ENCODE measurements around the gene KRT1.

Gene KRT1

DNA sequence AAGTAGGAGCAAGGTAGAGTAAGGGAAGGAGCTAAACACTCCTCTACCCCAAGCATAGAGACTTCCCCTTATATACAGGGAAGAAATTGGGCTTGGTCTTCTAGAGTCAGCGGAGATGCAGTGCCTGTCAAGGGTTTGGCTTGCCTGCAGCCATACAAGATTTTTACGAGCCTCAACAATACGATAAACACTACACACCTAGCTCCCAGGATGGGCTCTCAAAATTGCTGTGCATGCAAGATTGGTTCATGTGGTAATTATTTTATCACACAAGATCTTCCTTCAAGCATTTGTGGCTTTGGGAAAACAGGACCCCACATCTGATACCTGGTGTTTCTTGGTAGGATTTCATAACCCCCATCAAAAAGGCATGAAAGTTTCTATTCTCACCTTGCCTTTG lies at the start of gene KRT1:
Gene KRT1, minus strand, starts transcription at position 45 of the 400 bp plus-strand sequence. CDS start 59 bp downstream, outside the sequence.
- Histone ChIP-seq H3K27me3 (peaks cover 4% of the 10 kb centered on the region), H3K9me3 (no peaks in the 10 kb centered on the region), H3K4me3 (ENCODE audit: low read depth in 1 of 2, low read length in 1 of 2) (no peak within 1 kb of the TSS), H3K36me3 (no peaks in the 10 kb centered on the region), H3K27ac (no peak within 1 kb of the TSS), H3K4me1 (ENCODE audit: control insufficient read depth in 1 of 2, insufficient read depth in 1 of 2, low read depth in 1 of 2, low read length in 1 of 2) (no peaks in the 10 kb centered on the region)
- TF ChIP-seq, protein P1, sequence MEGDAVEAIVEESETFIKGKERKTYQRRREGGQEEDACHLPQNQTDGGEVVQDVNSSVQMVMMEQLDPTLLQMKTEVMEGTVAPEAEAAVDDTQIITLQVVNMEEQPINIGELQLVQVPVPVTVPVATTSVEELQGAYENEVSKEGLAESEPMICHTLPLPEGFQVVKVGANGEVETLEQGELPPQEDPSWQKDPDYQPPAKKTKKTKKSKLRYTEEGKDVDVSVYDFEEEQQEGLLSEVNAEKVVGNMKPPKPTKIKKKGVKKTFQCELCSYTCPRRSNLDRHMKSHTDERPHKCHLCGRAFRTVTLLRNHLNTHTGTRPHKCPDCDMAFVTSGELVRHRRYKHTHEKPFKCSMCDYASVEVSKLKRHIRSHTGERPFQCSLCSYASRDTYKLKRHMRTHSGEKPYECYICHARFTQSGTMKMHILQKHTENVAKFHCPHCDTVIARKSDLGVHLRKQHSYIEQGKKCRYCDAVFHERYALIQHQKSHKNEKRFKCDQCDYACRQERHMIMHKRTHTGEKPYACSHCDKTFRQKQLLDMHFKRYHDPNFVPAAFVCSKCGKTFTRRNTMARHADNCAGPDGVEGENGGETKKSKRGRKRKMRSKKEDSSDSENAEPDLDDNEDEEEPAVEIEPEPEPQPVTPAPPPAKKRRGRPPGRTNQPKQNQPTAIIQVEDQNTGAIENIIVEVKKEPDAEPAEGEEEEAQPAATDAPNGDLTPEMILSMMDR (IDR thresholded peaks at IDR 0.05), result no peak

DNA sequence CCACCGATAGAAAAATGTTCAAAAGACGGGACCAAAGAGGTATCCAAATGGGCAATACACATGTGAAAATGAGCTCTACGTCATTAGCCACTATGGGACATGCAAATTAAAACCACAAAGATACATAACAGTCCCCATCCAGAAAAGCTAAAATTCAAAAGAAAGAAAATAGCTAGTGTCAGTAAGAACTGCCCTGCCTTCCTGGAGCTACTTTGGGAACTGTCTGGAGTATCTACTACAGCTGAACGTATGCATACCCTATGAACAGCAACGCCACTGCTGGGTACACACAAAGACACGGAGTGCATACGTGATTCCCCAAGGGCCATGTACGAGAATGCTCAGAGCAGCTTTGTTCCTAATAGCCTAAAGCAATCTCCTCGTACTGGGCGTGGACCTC lies 48.9 kb upstream of the KRT1 start:
- peaks cover 26% of the 10 kb centered on the region for H3K27me3 ChIP-seq
- H3K36me3 ChIP-seq, result no peaks in the 10 kb centered on the region
- no peaks in the 10 kb centered on the region for H3K4me1 ChIP-seq (ENCODE audit: control insufficient read depth in 1 of 2, insufficient read depth in 1 of 2, low read depth in 1 of 2, low read length in 1 of 2)
- no peak overlapping the region for H3K27ac ChIP-seq
- no peaks in the 10 kb centered on the region for H3K9me3 ChIP-seq
- no peak overlapping the region for H3K4me3 ChIP-seq (ENCODE audit: low read depth in 1 of 2, low read length in 1 of 2)
- TF ChIP-seq, protein P1 (IDR thresholded peaks at IDR 0.05), result no peak

DNA sequence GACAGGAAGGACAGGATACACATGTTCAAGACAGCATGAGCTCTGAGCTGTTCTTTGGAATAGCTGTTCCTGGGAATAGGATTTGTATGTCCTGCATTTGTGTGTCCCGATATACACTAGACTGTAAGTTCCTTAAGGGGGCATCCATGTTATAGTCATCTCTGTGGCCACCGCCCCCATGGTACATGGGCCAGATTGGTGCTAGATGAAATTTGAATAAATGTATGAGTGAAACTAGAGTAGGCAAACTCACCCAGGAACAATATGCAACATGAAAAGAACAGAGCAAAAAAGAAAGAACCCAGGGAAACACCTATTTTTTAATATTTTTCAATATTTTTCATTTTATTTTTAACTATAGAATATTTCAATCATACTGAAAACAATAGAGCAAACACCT lies 48.2 kb upstream of the KRT1 start:
- Histone ChIP-seq H3K36me3 (no peaks in the 10 kb centered on the region), H3K9me3 (no peaks in the 10 kb centered on the region), H3K4me3 (ENCODE audit: low read depth in 1 of 2, low read length in 1 of 2) (no peak overlapping the region), H3K27ac (no peak overlapping the region), H3K27me3 (peaks cover 26% of the 10 kb centered on the region), H3K4me1 (ENCODE audit: control insufficient read depth in 1 of 2, insufficient read depth in 1 of 2, low read depth in 1 of 2, low read length in 1 of 2) (no peaks in the 10 kb centered on the region)
- TF ChIP-seq, protein P1 (IDR thresholded peaks at IDR 0.05), result no peak

DNA sequence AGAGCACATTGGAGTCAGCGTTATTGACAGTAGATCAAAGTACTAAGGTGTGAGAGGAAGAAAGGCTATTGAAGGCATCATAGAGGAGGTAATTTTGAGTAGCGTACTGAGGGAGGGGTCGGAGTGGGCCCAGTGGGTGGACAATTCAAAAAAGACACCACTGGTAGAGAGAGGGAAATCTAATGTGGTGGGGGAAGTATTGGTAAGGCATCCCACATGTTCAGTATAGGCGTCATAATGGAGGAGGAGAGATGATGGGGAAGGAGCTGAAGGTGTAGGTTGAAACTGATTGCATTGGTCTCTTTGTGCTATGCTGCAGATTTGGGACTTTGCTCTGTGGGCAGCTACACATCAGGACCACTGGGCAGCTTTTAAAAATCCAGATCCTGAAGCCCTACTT lies 46.8 kb upstream of the KRT1 start:
- Histone ChIP-seq H3K27me3 (peaks cover 26% of the 10 kb centered on the region), H3K4me3 (ENCODE audit: low read depth in 1 of 2, low read length in 1 of 2) (no peak overlapping the region), H3K27ac (no peak overlapping the region), H3K4me1 (ENCODE audit: control insufficient read depth in 1 of 2, insufficient read depth in 1 of 2, low read depth in 1 of 2, low read length in 1 of 2) (no peaks in the 10 kb centered on the region), H3K36me3 (no peaks in the 10 kb centered on the region), H3K9me3 (no peaks in the 10 kb centered on the region)
- TF ChIP-seq, protein P1 (IDR thresholded peaks at IDR 0.05), result no peak

DNA sequence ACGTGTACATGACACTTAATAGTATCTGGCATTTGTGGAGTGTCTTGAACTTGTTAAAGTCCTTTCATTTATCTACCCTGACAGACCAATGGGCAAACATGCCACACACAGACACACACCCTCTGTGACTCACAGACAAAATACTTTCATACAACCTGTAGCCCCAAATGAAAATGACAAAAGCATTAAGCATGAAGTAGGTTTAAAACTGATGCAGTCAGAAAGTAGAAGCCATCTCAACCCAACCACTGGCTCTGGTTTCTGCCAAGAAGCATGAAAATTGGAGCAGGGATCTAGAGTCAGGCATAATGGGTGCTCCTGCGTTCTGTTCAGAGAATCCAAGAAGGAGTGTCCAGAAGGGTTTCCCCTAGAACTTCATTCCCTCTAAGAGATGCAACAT lies 46.2 kb upstream of the KRT1 start:
- Histone ChIP-seq H3K9me3 (no peaks in the 10 kb centered on the region), H3K36me3 (no peaks in the 10 kb centered on the region), H3K27me3 (peaks cover 26% of the 10 kb centered on the region), H3K4me3 (ENCODE audit: low read depth in 1 of 2, low read length in 1 of 2) (no peak overlapping the region), H3K4me1 (ENCODE audit: control insufficient read depth in 1 of 2, insufficient read depth in 1 of 2, low read depth in 1 of 2, low read length in 1 of 2) (no peaks in the 10 kb centered on the region), H3K27ac (no peak overlapping the region)
- TF ChIP-seq, protein P1 (IDR thresholded peaks at IDR 0.05), result no peak

DNA sequence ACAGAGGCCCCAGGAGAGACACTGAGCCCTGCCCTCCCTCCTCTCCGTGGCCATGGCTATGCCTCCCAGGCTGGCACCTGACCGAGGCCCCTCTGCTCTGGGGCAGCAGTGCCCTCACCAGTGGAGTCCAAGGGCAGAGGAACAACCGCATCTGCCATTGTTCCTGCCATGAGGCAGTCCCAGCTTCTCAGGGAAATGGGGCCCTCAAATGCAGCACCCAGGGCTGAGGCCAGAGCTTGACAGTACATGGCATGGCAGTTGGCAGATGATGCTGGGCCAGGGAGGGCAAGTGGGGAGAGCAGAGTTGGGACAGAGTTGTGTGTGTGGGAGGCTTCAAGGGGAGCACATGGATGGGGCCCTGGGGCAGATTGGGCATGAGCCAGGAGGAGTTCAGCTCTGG lies 44.2 kb upstream of the KRT1 start:
- TF ChIP-seq, protein P1 (IDR thresholded peaks at IDR 0.05), result no peak
- H3K27ac ChIP-seq, result no peak overlapping the region
- H3K4me1 ChIP-seq (ENCODE audit: control insufficient read depth in 1 of 2, insufficient read depth in 1 of 2, low read depth in 1 of 2, low read length in 1 of 2), result no peaks in the 10 kb centered on the region
- H3K27me3 ChIP-seq, result peaks cover 23% of the 10 kb centered on the region
- no peaks in the 10 kb centered on the region for H3K9me3 ChIP-seq
- no peak overlapping the region for H3K4me3 ChIP-seq (ENCODE audit: low read depth in 1 of 2, low read length in 1 of 2)
- H3K36me3 ChIP-seq, result no peaks in the 10 kb centered on the region
